A375 (cell line): Measurements from ENCODE around the gene TP53BP2. TPM values are rescaled to one million over a fixed set of nuclear protein-coding genes. Genes with fewer than 3 reads are reported as not detected.

Experiments
- total RNA-seq: library from RNA; depleted of rRNA; stranded (reverse); fragments of >200 nt; shearing (Covaris generic); gene quantifications from 2 replicates; pipeline ENCODE4 v1.2.3, GENCODE V29; 2014; rRNA removed

TP53BP2 gene, protein sequence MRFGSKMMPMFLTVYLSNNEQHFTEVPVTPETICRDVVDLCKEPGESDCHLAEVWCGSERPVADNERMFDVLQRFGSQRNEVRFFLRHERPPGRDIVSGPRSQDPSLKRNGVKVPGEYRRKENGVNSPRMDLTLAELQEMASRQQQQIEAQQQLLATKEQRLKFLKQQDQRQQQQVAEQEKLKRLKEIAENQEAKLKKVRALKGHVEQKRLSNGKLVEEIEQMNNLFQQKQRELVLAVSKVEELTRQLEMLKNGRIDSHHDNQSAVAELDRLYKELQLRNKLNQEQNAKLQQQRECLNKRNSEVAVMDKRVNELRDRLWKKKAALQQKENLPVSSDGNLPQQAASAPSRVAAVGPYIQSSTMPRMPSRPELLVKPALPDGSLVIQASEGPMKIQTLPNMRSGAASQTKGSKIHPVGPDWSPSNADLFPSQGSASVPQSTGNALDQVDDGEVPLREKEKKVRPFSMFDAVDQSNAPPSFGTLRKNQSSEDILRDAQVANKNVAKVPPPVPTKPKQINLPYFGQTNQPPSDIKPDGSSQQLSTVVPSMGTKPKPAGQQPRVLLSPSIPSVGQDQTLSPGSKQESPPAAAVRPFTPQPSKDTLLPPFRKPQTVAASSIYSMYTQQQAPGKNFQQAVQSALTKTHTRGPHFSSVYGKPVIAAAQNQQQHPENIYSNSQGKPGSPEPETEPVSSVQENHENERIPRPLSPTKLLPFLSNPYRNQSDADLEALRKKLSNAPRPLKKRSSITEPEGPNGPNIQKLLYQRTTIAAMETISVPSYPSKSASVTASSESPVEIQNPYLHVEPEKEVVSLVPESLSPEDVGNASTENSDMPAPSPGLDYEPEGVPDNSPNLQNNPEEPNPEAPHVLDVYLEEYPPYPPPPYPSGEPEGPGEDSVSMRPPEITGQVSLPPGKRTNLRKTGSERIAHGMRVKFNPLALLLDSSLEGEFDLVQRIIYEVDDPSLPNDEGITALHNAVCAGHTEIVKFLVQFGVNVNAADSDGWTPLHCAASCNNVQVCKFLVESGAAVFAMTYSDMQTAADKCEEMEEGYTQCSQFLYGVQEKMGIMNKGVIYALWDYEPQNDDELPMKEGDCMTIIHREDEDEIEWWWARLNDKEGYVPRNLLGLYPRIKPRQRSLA
- total RNA-seq: 32.6 and 44.1 TPM in 2 replicates

DNA sequence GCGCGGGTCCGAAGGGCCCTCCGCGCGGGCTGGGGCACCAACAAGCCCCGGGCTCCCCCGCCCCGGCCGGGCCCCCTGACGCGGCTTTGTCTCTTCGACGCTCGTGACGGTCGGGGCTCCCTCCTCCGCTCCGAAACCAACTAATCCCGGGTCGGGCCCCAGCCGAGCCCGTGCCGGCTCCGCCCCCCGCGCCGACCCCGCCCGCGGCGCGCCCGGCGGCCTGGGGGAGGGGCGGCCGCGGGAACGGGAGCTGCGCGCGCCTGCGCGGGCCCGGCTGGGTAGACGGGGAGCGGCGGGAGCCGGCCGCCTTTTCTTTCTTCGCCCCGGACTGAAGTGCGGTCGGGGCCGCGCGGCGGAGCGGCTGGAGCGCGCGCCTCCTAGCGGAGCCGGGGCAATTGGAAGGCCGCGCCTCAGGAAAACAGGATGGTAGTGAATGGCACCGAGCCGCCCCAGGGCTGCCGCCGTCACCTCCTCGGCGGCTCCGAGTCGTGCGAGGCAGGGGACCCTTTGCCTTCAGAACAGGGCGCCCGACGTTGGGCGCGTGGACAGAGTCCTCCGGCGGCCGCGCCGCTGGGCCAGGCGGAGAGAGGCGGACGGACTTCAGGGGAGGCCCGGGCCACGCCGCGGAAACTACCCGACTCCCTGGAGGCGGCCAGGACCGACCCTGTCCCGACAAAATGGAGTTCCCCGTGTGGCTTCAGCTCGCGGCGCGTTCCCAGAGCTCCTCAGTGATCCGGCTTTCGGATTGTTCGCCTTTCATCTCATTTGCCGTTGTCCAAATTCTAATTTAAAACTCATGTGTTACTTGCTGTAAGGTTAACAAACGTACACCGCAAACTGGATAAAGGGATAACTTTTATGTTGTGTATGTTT is at the start of gene TP53BP2:
TP53BP2 (minus strand) TSS at position 138 of the 873 bp plus-strand sequence. CDS start 267 bp downstream, outside the sequence.

Other genes starting within 250 kb of the TP53BP2 start
- not detected in 2 replicates for gene CAPN8, start 180.2 kb downstream of the TP53BP2 start, total RNA-seq
- gene CAPN2, start 133.4 kb downstream of the TP53BP2 start, total RNA-seq: 355 and 389 TPM in 2 replicates